G401 (cell line): Measurements from ENCODE around the gene RASGRF2. TPM values are rescaled to one million over a fixed set of nuclear protein-coding genes. Genes with fewer than 3 reads are reported as not detected.

Experiments
- DNase-seq: peaks from one replicate; pipeline ENCODE4 v3.0.0-alpha.2; 2015; ENCODE audit warnings: low spot score
- in situ Hi-C: cut with HindIII; loops from 2 replicates; pipeline ENCODE4 v1.10.0; 2016; ENCODE audit warnings: low sequenced_read_pairs, mixed read lengths
- total RNA-seq: library from RNA; depleted of rRNA; stranded (reverse); fragments of >200 nt; shearing (Covaris generic); gene quantifications from 2 replicates; pipeline ENCODE4 v1.2.3, GENCODE V29; 2014; rRNA removed

The RASGRF2 gene, protein sequence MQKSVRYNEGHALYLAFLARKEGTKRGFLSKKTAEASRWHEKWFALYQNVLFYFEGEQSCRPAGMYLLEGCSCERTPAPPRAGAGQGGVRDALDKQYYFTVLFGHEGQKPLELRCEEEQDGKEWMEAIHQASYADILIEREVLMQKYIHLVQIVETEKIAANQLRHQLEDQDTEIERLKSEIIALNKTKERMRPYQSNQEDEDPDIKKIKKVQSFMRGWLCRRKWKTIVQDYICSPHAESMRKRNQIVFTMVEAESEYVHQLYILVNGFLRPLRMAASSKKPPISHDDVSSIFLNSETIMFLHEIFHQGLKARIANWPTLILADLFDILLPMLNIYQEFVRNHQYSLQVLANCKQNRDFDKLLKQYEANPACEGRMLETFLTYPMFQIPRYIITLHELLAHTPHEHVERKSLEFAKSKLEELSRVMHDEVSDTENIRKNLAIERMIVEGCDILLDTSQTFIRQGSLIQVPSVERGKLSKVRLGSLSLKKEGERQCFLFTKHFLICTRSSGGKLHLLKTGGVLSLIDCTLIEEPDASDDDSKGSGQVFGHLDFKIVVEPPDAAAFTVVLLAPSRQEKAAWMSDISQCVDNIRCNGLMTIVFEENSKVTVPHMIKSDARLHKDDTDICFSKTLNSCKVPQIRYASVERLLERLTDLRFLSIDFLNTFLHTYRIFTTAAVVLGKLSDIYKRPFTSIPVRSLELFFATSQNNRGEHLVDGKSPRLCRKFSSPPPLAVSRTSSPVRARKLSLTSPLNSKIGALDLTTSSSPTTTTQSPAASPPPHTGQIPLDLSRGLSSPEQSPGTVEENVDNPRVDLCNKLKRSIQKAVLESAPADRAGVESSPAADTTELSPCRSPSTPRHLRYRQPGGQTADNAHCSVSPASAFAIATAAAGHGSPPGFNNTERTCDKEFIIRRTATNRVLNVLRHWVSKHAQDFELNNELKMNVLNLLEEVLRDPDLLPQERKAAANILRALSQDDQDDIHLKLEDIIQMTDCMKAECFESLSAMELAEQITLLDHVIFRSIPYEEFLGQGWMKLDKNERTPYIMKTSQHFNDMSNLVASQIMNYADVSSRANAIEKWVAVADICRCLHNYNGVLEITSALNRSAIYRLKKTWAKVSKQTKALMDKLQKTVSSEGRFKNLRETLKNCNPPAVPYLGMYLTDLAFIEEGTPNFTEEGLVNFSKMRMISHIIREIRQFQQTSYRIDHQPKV (N-terminal part only)
- not detected in 2 replicates for total RNA-seq

DNA sequence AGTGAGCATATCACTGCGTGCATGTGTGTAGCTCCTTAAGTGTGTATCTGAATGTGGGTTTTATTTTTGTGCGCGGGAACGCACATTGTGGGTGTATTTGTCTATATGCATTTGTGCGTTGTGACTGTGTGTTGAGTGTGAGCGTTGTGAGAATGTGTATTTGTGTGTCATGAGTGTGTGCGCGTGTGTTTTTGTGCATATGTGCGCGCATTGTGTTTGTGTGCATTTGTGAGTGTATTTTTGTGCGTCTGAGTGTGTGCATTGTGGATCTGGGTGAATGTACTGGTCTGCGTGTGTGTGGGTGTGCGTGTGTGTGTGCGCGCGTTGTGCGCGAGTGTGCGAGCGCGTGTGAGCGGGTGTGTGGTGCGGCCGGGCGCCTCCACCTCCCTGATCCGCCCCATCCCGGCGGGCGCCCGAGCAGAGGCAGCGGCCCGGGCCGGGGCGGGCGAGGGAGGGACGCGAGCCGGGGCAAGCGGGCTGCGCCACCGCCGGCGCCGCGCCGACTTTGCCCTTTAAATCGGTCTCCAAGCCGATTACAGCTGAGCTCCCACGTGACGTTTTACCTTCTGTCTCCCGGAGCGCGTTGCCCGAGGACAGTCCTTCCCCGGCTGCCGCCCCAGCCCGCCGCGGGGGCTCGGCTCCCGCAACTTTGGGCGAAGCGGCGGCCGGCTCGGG, at the start of gene RASGRF2:
Gene RASGRF2 (plus strand): TSS at position 596 of the 675 bp plus-strand sequence. CDS start 376 bp downstream, outside the sequence.
- DNase-seq: no peak
- in situ Hi-C loops: no loop called here

DNA sequence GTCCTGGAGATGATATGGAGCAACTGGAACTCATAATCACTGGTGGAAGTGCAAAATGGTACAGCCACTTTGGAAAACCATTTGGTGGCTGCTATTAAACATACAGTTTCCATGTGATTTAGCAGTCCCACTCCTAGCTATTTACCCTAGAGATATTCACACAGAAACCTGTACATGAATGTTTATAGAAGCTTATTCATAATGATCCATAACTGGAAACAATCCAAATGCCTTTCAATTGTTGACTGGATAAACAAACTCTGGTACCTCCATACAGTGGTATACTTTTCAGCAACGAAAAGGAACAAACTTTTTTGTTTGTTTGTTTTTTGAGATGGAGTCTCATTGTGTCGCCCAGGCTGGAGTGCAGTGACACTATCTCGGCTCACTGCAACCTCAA, 47.7 kb upstream of the RASGRF2 start:
- no peak for DNase-seq
- in situ Hi-C loops: no loop called here

DNA sequence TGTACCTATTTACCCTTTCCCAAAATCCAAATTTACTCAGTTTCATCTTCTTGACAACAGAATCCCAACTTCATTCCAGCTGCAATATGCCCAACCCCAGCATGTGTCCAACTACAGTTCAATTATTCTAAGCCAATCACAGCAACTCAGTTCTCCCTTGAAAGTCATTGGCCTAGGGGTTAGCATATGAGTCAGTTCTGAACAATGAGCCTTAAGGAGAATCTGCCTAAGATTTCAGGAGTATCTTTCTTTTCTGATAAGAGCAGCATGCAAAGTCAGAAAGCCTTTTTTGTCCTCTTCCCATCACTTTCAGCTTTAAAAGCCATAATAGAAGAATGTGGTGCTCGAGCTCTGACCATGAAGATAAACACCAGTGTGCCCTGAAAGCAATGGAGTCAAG, 44.4 kb upstream of the RASGRF2 start:
- no peak for DNase-seq

DNA sequence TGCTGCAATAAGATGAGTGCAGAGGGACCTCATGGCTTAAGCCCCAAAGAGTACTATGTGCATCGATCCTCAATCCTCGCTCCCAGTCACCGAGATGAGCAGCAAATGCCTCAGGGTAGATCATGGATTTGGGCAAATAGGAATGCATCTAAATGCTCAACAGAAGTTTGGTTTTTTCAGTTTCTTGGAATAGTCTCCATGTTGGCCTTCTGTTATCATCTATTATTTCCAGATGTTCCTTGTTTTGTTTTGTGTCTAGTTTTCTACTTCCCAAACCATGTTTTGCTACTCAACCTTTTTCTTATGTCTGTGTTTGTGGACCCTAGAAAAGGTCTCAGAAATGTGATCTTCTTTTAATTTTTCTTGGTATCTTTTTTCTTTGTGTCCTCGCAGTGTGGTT, 43.5 kb upstream of the RASGRF2 start:
- no peak for DNase-seq
- in situ Hi-C loops: no loop called here

More for the DNA sequence above, 44.4 kb upstream of the RASGRF2 start:
- in situ Hi-C loops: no loop called here

DNA sequence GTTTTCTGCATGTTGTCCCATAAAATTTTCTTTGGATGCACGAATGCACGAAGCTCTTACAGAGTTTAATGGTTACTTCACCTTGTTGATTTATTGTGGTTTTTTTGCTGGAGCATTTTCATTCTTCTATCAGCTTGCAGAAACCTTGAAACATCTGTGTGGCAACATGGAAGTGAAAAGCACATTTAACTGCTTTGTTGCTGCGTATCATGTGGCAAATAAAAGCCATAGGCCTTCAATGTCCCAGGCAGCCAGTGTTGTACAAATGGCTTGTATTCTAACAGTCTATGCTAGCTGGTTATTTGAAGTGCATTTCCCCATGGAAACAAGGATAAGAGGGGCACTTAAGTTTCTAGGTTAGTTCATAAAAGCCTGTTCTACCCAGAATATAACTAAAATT, 42.5 kb upstream of the RASGRF2 start:
- DNase-seq: no peak
- in situ Hi-C loops: no loop called here

DNA sequence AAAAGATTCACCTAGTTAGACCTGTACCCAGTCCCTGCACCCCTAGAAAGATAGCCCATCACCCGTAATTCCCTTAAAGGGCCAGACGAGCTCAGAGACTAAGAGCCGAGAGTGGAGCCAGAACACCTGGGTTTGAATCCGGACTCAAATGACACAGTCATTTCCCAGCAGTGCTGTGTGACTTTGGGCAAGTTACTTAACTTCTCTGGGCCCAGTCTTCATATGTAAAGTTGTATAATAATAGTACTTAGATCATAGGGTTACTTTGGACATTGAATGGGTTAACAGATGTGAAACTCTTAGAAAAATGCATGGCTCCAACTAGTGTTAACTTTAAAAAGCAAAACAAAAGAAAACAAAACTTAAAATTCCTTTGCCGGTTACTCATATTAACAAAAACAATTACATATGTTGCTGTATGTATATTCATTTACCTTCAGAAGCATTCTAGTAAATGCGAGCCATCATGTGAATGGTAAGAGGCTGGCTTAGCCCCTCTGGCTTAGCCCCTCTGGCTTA, 40.4 kb upstream of the RASGRF2 start:
- in situ Hi-C loops: no loop called here
- no peak for DNase-seq

DNA sequence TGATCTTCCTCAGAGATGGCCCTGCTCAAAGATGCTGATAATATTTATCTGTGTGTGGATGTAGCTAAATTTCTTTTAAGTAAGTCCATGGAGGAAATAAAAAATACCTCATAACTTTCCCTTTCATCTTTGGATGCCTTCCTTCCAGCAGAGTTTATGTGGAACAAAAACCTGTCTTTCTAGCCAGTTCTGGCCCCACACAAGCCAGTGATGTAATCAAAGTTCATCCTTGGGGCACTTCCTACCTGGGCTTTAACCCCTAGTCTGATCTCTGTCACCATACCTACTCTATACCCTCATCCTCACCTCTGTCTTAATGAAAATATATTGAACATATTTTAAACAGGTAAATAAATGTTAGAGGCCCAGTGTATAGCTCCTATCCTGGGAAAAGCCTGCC, 39.8 kb upstream of the RASGRF2 start:
- in situ Hi-C loops: no loop called here

DNA sequence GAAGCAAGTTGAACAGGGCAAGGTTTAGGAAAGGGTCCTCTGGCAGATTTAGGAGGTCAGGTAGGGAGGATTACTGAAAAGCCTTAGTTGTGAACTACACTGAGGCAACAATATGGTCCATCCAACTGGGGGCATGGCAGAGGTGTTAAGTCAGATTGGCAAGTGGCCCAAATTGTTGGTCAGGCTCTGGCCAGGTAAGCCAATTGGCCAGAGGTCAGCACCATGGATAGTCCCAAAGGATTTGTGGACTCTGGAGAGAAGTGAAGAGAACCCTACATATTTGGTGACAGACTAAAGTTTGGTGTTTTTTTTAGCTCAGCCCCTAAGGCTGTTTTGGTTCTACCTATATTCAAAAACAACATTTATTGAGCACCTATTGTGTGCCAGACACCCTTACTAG, 39.1 kb upstream of the RASGRF2 start:
- no peak for DNase-seq

More for the DNA sequence above, 39.8 kb upstream of the RASGRF2 start:
- no peak for DNase-seq

DNA sequence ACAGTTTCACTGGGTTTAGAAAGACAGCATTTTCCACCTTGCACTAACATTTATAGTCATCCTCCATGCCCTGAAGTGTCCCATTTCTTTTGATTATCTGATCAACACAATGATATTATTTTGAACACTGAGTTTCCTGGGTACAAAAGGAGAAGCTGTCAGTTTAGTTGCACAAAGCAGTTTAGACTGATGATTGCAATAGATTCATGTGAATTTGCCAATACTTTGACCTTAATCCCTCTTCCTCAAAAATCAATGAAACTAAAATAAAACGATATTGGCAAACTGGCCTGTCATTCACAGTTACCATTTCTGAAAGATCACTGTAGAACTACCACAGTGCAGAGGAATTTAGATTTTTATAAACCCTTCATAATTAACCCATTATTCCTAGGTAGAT, 34.2 kb upstream of the RASGRF2 start:
- in situ Hi-C loops: no loop called here

More for the DNA sequence above, 39.1 kb upstream of the RASGRF2 start:
- in situ Hi-C loops: no loop called here

DNA sequence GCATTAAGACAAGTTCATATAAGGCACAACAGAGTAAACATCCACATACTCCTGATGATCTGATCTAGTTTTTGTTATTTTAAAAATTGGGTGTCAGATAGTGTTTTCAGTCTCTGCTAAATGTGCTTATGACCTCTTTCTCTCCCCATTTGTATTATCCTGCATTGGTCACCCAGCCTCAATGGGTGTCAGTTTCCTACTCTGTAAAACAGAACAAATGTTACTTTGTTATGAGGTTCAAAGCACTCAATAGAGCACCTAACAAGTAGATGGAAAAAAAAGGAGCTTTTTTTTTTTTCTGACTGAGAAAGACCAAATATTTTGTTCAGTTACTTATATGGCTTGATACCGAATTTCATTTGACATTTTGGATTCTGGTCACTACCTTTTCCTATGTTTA, 33.6 kb upstream of the RASGRF2 start:
- DNase-seq: no peak
- in situ Hi-C loops: no loop called here

More for the DNA sequence above, 34.2 kb upstream of the RASGRF2 start:
- DNase-seq: no peak

DNA sequence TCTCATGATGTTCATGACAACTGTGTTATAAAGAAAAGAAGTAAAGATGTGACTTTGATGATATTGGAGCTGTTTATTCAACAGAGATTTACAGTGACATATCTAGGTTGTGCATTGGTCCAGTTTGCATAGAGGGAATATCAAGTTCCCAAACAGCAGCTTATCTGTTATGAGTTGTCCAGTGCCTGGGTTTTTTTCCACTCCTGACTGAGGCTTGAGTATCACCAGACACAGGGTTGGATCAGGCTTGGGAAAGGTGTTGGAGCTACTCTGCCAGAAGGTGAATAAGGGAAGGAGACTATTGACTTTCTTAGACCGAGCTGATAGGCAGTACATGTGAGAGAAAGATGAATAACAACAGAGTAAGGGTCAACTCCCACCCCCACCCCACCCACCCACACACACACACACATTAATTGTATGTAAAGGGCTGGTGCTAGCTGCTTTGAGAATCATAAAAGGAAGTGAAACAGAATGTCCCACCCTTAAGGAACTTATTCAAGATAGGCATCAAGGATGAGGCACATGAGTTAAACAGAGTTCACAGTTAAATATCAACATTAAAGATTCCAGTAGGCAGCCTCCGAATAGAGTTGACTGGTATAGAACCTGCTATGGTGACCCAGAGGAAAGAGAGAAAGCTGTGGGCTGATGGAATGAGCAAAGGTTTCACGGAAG, 33.0 kb upstream of the RASGRF2 start:
- in situ Hi-C loops: no loop called here
- no peak for DNase-seq

DNA sequence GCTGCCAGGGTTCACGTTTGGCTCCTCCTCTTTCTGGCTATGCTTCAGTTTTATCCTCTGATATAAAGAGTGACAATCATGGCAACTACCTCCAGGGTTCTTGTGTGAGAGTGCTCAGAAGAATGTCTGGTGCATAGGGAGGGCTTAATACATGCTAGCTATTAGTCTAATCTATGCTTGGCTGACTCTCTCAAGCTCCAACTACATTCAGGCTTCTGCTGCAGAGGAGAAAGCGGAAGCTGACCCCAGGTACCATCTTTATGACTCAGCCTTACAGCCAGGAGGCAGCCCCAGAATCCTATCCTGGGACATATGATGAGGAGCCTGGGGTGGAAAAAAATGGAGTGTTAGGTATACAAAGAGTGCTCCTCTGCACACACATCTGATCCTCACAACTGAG, 32.1 kb upstream of the RASGRF2 start:
- no peak for DNase-seq
- in situ Hi-C loops: no loop called here

DNA sequence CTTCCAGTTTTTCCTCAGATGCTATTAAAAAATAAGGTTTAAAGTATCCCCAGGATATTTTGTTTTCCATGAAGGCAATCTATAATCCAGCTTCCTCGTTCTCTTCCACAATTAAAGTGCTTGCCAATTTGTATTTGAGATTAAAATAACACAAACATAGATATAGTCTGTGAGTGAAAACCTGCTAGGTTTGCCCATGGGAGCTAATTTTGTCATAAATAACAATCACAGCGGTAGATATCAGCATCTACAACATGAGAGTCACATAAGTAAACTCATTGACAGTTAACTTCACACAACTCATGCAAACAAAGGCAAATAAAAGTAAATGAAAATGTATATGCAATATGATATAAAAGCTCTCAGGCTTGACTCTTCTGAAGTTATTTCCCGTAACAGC, 29.2 kb upstream of the RASGRF2 start:
- DNase-seq: no peak
- in situ Hi-C loops: no loop called here

DNA sequence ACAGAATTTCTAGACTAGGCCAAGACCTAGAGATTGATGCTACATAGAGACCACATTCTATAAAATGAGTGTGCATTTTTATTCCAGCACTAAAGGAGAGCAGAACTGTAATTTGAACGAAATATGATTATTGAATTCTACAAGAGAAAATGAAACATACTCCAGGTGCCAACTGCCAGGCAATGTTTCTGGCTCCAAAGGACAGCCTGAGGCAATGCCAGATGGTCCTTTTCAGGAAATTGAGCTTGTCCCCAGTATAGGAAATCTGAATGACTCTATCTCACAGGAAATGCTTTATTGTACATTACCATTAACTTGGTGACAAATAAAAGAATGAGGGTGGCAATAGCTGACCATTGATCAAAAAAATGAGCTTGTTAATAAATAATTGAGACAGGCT, 28.8 kb upstream of the RASGRF2 start:
- in situ Hi-C loops: no loop called here
- peak; percentile 24 for DNase-seq

DNA sequence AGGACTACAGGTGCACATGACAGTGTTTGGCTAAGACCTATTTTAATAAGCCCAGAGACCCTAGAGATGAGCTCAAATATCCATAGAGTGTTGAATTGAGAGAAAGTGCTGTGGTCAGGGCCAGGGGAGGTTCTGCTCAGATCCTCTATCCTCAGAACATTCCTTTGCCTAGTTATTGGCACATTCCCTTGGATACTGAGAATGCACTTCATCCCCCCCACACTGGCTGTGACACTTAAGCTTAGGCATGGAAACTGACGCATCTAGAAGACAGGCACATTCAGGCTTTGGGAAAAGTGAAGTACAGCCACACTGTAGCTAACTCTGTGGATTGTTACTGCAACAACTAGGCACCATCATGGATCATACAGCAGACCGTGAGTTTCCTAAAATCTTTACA, 27.1 kb upstream of the RASGRF2 start:
- in situ Hi-C loops: no loop called here
- DNase-seq: no peak

DNA sequence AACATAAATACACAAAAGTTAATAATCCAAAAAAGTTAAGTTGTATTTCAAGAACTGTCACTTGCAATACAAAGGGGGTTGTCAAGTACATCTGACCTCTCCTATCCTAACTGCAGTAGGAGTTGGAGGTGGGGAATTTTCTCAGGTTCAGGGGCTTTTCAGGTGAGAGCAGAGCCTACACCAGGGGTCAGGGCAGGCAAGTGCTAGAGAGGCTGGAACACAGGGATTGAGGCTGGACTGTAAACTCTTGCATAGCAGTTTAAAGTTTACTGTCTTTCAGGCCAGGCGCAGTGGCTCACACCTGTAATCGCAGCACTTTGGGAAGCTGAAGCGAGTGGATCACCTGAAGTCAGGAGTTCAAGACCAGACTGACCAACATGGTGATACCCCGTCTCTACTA, 25.4 kb upstream of the RASGRF2 start:
- DNase-seq: no peak
- in situ Hi-C loops: no loop called here

DNA sequence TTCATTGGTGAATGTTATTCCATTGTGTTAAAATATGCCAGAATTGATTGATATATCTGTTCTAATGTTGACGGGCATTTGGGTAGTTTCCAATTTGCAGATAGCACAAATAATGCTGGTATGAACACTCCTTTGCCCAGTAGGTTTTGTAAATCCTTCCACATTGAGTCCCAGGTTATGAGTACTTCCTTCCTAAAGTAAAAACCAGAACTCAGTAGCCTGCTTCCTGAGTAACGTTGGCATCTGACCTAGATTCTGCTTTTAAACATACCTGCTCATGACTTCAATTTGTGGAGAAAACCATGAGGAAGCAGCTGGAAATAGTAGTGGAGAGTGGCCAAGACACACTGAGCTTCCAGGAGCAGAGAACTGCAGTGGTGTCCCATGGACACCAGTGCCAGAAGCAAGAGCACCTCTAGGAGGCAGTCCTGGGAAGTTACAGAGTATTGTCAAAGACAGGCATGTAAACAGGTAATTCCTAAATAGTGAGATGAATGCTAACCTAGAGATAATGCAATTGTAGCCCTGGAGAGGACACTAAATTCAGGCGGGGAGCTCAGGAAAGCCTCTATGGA, 24.3 kb upstream of the RASGRF2 start:
- DNase-seq: no peak
- in situ Hi-C loops: no loop called here

DNA sequence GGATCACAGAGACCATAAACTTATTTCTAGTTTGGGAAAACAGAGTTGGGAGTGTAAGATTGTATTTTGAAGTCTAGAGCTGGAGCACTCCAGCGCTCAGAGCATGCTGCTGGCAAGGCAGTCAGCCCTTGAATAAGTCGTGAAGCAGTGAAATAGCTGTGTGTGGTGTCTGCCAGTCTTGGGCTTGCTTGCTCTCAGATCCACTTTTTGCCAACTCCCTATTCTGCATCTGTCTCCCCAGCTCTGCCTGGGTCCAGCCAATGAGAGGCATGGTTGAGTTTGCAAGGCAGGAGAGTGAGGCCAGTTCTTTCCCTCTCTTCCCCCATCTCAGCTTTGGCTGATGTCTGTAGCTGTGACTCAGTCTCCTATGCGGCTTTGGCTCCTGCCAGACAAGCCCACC, 23.3 kb upstream of the RASGRF2 start:
- no peak for DNase-seq
- in situ Hi-C loops: no loop called here
